Adrenal gland (tissue), 12 donors: ENCODE results near the gene ETV6. TPM values are rescaled to one million over a fixed set of nuclear protein-coding genes. Genes with fewer than 3 reads are reported as not detected.

Experiments used
- DNase-seq, 7 donors: peaks; one replicate each; pipeline ENCODE4 v3.0.0-alpha.2; 2019 to 2020
- H3K27ac ChIP-seq, 5 donors: fragments of 200-600 bp; sonication (generic) in 4 of 5; 1 replicate in 3 of 5; 2 replicates in 2 of 5; pipeline versions ENCODE4 v1.5.1 to v1.8.0; 2016 to 2020; ENCODE audit warnings: mild to moderate bottlenecking in 1 of 5
- H3K27me3 ChIP-seq: fragments of 200-600 bp; 2 replicates; pipeline ENCODE4 v1.8.0; 2021
- H3K36me3 ChIP-seq, 2 donors: fragments of 200-600 bp; replicated peaks in 1 of 2; 1 replicate in 1 of 2; 2 replicates in 1 of 2; pipeline versions ENCODE4 v1.5.1 to v1.8.0; 2018 to 2022
- H3K4me1 ChIP-seq, 2 donors: fragments of 200-600 bp; replicated peaks in 1 of 2; 1 replicate in 1 of 2; 2 replicates in 1 of 2; pipeline versions ENCODE4 v1.5.1 to v1.8.0; 2018 to 2021
- H3K4me3 ChIP-seq, 4 donors: fragments of 200-600 bp; sonication (generic) in 3 of 4; one replicate each; pipeline ENCODE4 v1.5.1; 2016 to 2018
- H3K9me3 ChIP-seq, 3 donors: fragments of 200-600 bp; sonication (generic) in 1 of 3; replicated peaks in 1 of 3; 1 replicate in 2 of 3; 2 replicates in 1 of 3; pipeline versions ENCODE4 v1.5.1 to v1.8.0; 2016 to 2021
- CTCF ChIP-seq, 6 experiments: fragments of 450-650 bp in 4 of 6; fragments of 200-600 bp in 2 of 6; sonication (generic) in 1 of 6; IDR thresholded peaks; 1 replicate in 5 of 6; 2 replicates in 1 of 6; pipeline versions ENCODE4 v1.5.1 to v1.8.0; 2016 to 2021; ENCODE audit warnings: antibody characterized with exemption in 6 of 6, mild to moderate bottlenecking in 2 of 6, moderate library complexity in 1 of 6
- POLR2A ChIP-seq, 2 donors: fragments of 450-650 bp; IDR thresholded peaks; one replicate each; pipeline ENCODE4 v1.6.1; 2017; ENCODE audit warnings: antibody characterized with exemption in 2 of 2, mild to moderate bottlenecking in 2 of 2, moderate library complexity in 1 of 2
- WGBS, 4 donors: extraction: QIAGEN DNeasy Blood & Tissue Kit in 2 of 4; methylation state at CpG; one replicate each; pipeline versions ENCODE4 v1.1.5 to v1.1.7; 2013 to 2017; 5-methylcytosine and 5-hydroxymethylcytosine counted together
- intact Hi-C, 2 donors: fragments of 100-400 bp; cut with DNase I; formaldehyde crosslinking; loops; one replicate each; pipeline versions ENCODE4 v1.14.1 to v1.15.0; 2022 to 2023
- polyA plus RNA-seq, 3 donors: library from polyadenylated mRNA; stranded (reverse); fragments of 200-250 nt in 2 of 3; fragments of 350-450 nt in 1 of 3; fragmentation: Illumina TruSeq in 1 of 3; extraction: RNeasy Lipid Tissue Mini Kit (QIAGEN cat#74804) in 1 of 3; gene quantifications; one replicate each; pipeline ENCODE4 v1.2.3, GENCODE V29; 2013 to 2014
- total RNA-seq, 9 donors: library from RNA; depleted of rRNA in 4 of 9; stranded (reverse); fragments of >200 nt in 4 of 9; fragments of 120-200 nt in 1 of 9; fragmentation: NEBNext Ultra II Directional in 1 of 9; extraction: Animal tissue kit (Norgen Biotek cat#: 25700) in 1 of 9; gene quantifications; one replicate each; pipeline versions ENCODE4 v1.1.0 to v1.2.4, GENCODE V29; 2013 to 2023
- donor health status: healthy with polysubstance abuse.
- donor health status: Bipolar disorder and iron deficiency.
- donor health status: DM: yes; HTN: yes; CAD: no.
- donor health status: DM: no; HTN: no; CAD: no.
- donor health status: DM: no; HTN: no; CAD: no.
- donor health status: DM: yes; HTN: yes; CAD: no.

The ETV6 gene
- total and polyA plus RNA-seq, 12 donors, result 9.6 to 46.6 (median 19.5) TPM

- H3K9me3 ChIP-seq, result peaks cover 0 to 8% (median 6%) of the 10 kb centered on the region in 3 donors
- no peak overlapping the region for H3K27ac ChIP-seq
- peaks cover 14 to 17% of the 10 kb centered on the region in 2 donors for H3K4me1 ChIP-seq
- no peaks in the 10 kb centered on the region for H3K27me3 ChIP-seq
- peaks cover 0 to 21% of the 10 kb centered on the region in 2 donors for H3K36me3 ChIP-seq
- intact Hi-C loops, result no loop called here
- DNase-seq, result no peak
- WGBS, 4 donors, result 93 to 100% (median 95%) methylated on average over 1 of the region's 1 CpG
- TF ChIP-seq POLR2A (IDR thresholded peaks at IDR 0.05) (no peak), CTCF (IDR thresholded peaks at IDR 0.05) (no peak)
- H3K4me3 ChIP-seq, result no peak overlapping the region
Observed at GRCh38 chr12:11868027-11868426, 218.6 kb downstream of the ETV6 start.

GRCh38 chr12:11869406-11869805, 219.9 kb downstream of the ETV6 start:
- no peak for TF ChIP-seq POLR2A (IDR thresholded peaks at IDR 0.05)
- H3K27me3 ChIP-seq, result no peaks in the 10 kb centered on the region
- no peak overlapping the region for H3K27ac ChIP-seq
- no peak for DNase-seq
- H3K4me1 ChIP-seq, result peaks cover 0 to 3% of the 10 kb centered on the region in 2 donors
- no peak overlapping the region for H3K4me3 ChIP-seq
- H3K36me3 ChIP-seq, result peaks cover 0 to 21% of the 10 kb centered on the region in 2 donors
- H3K9me3 ChIP-seq, result peaks cover 0 to 8% (median 6%) of the 10 kb centered on the region in 3 donors
- intact Hi-C loops, result no loop called here
- WGBS, 4 donors, result 95 to 98% (median 96%) methylated on average over 15 to 18 of the region's 18 CpGs

GRCh38 chr12:11870041-11870451, 220.6 kb downstream of the ETV6 start:
- no peak overlapping the region for H3K4me3 ChIP-seq
- peaks cover 0 to 21% of the 10 kb centered on the region in 2 donors for H3K36me3 ChIP-seq
- 94 to 97% (median 96%) methylated on average over 8 of the region's 8 CpGs for WGBS, 4 donors
- no peak for DNase-seq
- peaks cover 0 to 8% (median 6%) of the 10 kb centered on the region in 3 donors for H3K9me3 ChIP-seq
- H3K4me1 ChIP-seq, result peaks cover 0 to 2% of the 10 kb centered on the region in 2 donors
- TF ChIP-seq CTCF (IDR thresholded peaks at IDR 0.05) (no peak), POLR2A (IDR thresholded peaks at IDR 0.05) (no peak)
- H3K27ac ChIP-seq, result no peak overlapping the region
- H3K27me3 ChIP-seq, result no peaks in the 10 kb centered on the region
- intact Hi-C loops, result no loop called here

- TF ChIP-seq POLR2A (IDR thresholded peaks at IDR 0.05), result no peak
- TF ChIP-seq CTCF (IDR thresholded peaks at IDR 0.05), result no peak
Observed at GRCh38 chr12:11872055-11872454, 222.6 kb downstream of the ETV6 start.

GRCh38 chr12:11875414-11875935, 226.0 kb downstream of the ETV6 start:
- peaks cover 32 to 53% of the 10 kb centered on the region in 2 donors for H3K4me1 ChIP-seq
- peak overlapping the region in 1 of 5 donors; percentile 4 for H3K27ac ChIP-seq
- TF ChIP-seq POLR2A (IDR thresholded peaks at IDR 0.05) (no peak), CTCF (IDR thresholded peaks at IDR 0.05) (peak in 4 of 6 experiments; percentile 13 to 28 (median 20))
- no peaks in the 10 kb centered on the region for H3K9me3 ChIP-seq
- no peak overlapping the region for H3K4me3 ChIP-seq
- DNase-seq, result peak in 1 of 7 donors; percentile 33
- WGBS, 4 donors, result 55 to 69% (median 65%) methylated on average over 3 of the region's 3 CpGs
- no peaks in the 10 kb centered on the region for H3K27me3 ChIP-seq
- peaks cover 0 to 7% of the 10 kb centered on the region in 2 donors for H3K36me3 ChIP-seq
- intact Hi-C loops, result no loop called here

More at GRCh38 chr12:11872055-11872454, 222.6 kb downstream of the ETV6 start:
- WGBS, 4 donors, result 58 to 70% (median 66%) methylated on average over 4 of the region's 4 CpGs
- Histone ChIP-seq H3K9me3 (no peaks in the 10 kb centered on the region), H3K4me1 (peaks cover 17 to 22% of the 10 kb centered on the region in 2 donors), H3K27me3 (no peaks in the 10 kb centered on the region), H3K4me3 (no peak overlapping the region), H3K36me3 (peaks cover 0 to 21% of the 10 kb centered on the region in 2 donors), H3K27ac (no peak overlapping the region)
- no peak for DNase-seq
- intact Hi-C loops, result no loop called here
